ENCODE results near the gene CPSF4.

The CPSF4 gene

GRCh38 chr7:99438573-99439480, at the start of gene CPSF4, which contains the start of gene PTCD1:
Gene CPSF4, plus strand, starts transcription at chr7:99438943. Its CDS starts 140 bp downstream, at chr7:99439083.
Gene PTCD1, minus strand, starts transcription at chr7:99438798. Its CDS starts 3,556 bp downstream, at chr7:99435242.
- peak; percentile 90 for DNase-seq

DNA sequence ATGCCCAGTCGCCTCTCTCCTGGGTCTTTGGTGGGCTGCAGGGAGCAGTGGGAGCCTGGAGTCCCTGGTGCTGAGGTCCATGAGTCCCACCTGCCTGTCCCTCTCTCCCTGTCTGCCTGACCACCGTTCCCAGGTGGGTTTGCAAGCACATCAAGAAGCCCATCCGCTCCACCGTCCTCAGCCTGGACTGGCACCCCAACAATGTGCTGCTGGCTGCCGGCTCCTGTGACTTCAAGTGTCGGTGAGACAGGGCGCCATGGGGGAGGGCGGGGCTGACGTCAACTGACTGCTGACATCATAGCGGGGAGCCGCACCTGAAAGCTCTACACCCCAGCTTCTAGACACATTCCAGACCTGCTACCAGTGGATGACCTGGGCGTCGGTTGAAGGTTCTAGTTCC, 49.0 kb upstream of the CPSF4 start:
- DNase-seq: no peak

DNA sequence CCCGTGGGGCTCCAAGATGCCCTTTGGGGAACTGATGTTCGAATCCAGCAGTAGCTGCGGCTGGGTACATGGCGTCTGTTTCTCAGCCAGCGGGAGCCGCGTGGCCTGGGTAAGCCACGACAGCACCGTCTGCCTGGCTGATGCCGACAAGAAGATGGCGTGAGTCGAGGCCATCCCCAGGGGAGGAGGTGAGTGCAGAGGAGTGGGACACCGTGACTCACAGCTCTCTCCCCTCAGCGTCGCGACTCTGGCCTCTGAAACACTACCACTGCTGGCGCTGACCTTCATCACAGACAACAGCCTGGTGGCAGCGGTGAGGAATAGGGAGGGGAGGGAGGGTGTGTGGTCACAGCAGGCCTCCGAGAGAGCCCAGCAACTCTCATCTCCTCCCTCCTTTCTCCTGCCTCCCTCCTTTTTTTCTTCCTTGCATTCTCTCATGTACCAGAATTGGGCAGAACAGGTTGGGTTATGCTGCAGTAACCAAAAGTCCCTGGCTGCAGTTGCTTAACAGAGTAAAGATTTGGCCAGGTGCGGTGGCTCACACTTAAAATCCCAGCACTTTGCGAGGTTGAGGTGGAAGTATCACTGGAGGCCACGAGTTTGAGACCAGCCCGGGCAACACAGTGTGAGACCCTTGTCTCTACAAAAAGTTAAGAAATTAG, 47.7 kb upstream of the CPSF4 start:
- DNase-seq: no peak

- no peak for DNase-seq
Observed at GRCh38 chr7:99392046-99392445, 46.7 kb upstream of the CPSF4 start.

GRCh38 chr7:99392659-99393354, 45.9 kb upstream of the CPSF4 start:
- peak; percentile 78 for DNase-seq

GRCh38 chr7:99393355-99394187, 45.2 kb upstream of the CPSF4 start:
- DNase-seq: no peak

DNA sequence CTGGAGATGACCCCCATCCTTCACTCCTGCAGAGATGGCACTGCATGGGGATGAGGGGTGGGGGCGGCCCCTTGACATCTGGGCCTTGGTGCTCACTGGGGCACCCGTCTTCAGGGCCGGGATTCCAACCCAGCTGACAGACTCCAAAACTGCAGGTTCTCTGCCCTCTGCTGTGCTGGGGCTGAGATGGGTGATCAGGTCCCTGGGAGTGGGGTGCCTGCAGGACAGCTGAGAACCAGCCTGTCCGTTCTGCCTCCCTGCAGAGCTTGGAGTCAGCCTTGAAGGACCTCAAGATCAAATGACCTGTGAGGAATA, 44.6 kb upstream of the CPSF4 start:
- DNase-seq: no peak

DNA sequence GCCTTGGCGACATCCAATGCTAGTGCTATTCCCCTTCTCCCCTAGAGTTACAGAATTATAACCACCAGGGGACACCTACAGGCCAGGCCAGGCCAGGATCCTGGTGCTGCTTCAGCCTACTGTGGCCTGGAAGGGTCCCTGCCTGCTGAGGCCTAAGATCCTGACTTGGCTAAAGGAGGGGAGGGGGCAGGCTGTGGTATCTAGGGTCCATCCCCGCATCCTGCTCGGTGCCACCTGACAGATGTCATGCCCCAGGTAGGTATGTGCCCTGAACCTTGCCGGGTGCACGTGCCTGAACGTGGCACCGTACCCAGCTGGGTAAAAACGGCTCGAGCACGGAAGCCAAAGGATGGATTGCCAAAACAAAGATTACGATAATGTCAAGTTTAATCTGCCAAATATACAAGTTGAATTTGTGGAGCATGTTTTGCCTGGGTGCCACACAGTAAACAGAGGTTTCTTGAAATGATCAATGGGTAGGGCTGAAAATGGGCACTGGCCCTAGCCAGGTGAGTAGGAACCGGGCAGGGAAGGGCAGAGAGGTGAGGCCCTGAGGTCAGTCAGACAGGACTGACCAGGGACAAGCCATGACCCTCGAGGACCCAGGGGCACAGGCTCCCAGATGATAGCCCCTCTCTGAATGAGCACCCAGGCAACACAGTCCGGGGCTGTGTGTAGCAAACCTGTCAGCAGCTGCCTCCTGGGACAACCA, 43.0 kb upstream of the CPSF4 start:
- DNase-seq: no peak

DNA sequence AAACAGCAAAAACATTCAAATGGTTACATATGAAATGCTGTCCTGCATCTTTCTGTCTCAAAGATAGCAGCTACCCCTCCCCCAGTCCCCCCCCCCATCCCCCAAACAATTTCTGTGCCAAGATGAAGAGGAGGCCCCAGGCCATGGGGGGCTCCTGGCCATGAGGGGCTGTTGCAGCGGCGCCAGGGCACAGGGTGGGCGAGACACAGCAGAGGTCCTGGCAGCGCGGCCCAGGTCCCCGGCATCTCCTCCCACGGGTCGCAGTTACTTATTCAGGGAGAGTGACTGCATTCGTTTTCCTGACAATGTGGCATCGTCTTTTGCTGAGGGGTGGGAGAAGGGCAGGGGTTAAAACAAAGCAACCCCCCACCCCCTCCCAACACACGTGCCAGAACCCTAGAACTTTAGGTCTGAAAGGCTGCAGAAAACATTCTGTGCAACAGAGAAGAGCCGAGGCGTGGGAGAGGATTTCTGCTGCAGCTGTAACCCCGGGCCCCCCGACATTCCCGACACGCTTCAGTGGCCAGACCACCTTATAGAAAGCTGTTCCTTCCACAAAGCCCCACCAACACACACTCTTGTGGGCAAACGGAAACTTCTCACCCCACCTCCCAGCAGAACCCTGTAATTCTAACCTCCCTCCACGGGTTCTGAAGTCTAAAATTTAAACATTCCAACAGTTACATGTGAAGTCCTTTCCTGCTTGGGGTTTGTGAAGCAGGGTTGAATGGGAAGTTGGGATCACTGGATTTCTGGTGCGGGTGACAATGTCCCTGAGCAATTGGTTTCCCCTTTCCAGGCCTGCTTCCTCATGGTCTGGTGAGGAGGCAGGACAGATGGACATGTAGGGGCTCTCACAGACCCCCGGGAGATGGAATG, 42.1 kb upstream of the CPSF4 start:
- DNase-seq: no peak

GRCh38 chr7:99397297-99397983, 41.3 kb upstream of the CPSF4 start:
- DNase-seq: no peak

GRCh38 chr7:99398891-99399445, 39.8 kb upstream of the CPSF4 start:
- DNase-seq: no peak

GRCh38 chr7:99399597-99399996, 39.1 kb upstream of the CPSF4 start:
- DNase-seq: no peak

- no peak for DNase-seq
Observed at GRCh38 chr7:99402854-99403253, 35.9 kb upstream of the CPSF4 start.

DNA sequence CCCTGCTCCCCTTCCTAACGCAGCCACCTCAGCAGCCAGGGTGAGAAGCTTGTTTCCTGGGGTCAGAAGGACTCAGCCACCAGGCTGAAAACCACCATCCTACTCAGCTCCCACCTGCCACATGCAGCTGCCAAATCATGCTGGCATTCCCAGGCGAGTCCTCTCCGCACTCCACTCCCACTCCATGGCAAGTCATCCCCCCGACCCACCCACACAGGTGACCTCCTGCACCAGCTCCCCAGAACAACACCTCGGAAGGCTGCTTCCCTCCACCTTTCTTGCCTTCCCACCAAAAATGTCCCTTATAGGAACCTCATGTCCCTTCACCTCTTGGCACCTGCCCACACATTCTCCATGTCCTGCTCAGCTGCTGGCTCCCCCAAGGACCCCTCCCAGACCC, 35.0 kb upstream of the CPSF4 start:
- DNase-seq: no peak

DNA sequence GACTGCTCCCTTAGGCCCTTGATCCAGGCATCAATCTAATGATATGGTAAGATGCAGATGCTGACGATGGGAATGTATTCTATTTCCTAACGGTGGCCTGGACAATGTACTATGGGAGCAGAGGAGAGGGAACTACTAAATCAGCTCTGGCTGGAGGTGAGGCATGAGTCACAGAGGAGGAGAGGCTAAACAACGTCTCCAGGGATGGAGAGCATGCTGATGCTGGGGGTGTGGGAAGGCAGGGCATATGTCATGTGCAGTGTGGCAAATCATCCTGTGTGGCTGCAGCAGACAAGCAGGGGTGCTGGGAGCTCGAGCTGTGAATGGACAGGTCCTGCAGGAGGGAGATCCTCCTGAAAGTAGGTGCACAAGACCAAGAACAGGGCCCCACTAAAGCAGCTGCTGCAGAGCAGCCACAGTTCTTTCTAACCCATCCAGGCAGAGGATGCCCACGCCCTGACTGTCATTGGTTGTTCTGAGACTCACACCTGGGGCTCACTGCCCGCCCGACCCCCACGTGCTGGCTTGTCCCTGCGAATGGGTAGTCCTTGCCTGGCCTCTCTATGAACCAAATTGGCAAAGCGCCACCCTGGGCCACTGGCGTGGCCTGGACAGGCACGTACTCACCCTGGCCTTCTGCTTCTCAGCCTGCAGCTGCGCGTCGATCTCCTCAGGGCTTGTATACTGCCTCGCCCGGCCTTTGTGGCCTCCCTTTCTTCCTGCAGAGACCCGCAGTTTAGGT, 34.3 kb upstream of the CPSF4 start:
- DNase-seq: no peak

DNA sequence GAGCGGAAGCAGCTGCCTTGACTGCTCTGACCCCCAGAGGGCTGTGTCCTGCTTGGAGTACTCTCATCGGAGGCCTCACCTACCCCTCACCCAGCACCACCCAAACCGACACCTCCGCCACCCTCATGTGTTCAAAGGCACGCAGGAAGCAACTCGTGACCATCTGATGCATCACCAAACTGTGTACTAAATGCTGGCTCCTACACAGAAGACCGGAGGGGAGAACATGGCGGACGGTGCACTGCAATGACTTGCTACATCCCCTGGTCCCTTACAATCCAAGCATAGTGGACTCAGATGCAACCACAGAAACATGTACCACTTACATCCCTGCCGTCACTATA, 33.8 kb upstream of the CPSF4 start:
- DNase-seq: no peak

GRCh38 chr7:99406557-99406956, 32.2 kb upstream of the CPSF4 start:
- no peak for DNase-seq

DNA sequence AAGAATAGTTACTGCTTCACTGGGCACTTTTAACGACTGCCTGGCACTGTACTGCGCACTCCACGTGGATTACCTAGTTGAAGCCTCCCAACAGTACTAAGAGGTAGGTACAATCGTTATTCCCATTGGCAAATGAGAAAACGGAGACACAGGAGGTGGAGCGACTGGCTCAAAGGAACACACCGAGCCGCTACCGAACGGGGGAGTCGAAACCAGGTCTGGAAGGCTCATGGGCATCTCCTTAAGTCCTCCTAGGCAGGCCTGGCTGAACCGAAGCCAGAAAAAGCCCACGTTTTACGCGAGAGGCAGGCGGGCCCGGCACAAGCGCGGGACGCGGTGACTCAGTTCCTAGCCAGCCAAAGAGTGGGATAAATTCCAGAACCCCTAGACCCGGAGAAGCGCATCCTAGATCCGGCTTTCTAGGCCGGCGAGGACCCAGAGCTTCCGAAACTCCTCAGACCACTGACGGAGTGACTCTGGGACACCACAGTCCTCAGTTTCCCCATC, 30.8 kb upstream of the CPSF4 start:
- DNase-seq: peak; percentile 41

All from activated CD4-positive, CD25-positive, alpha-beta regulatory T cell treated with anti-CD3 and anti-CD28 coated beads, Interleukin-2, amount 50 U/mL, for 72 hours (primary cell).